K562 (cell line): ENCODE data around the gene MLKL. TPM values are rescaled to one million over a fixed set of nuclear protein-coding genes. Genes with fewer than 3 reads are reported as not detected.

ENCODE experiments used
- ADNP ChIP-seq: fragments of 200-800 bp; sonication (Bioruptor generic); IDR thresholded peaks from 2 replicates; pipeline ENCODE4 v1.6.1; 2016; ENCODE audit warnings: missing genetic modification characterization, missing compliant biosample characterization
- COPS2 ChIP-seq: fragments of 450-650 bp; conservative IDR thresholded peaks from 2 replicates; pipeline ENCODE4 v1.6.1; 2016; ENCODE audit warnings: mild to moderate bottlenecking, moderate library complexity
- DDX20 ChIP-seq: fragments of 450-650 bp; IDR thresholded peaks from 2 replicates; pipeline ENCODE4 v1.6.1; 2016; ENCODE audit warnings: missing genetic modification characterization, low read depth, mild to moderate bottlenecking, missing compliant biosample characterization, moderate library complexity
- EGR1 ChIP-seq: fragments of 450-650 bp; conservative IDR thresholded peaks from 2 replicates; pipeline ENCODE4 v1.6.1; 2017; ENCODE audit warnings: mild to moderate bottlenecking
- ETV6 ChIP-seq, 3 experiments: fragments of 150-350 bp in 1 of 3; sonication (generic) in 1 of 3; formaldehyde crosslinking in 1 of 3; IDR thresholded peaks; 2 replicates each; pipeline versions ENCODE4 v1.6.1 to v1.8.0; 2014 to 2022; ENCODE audit warnings: borderline replicate concordance in 2 of 3, low read depth in 2 of 3, antibody characterized with exemption in 1 of 3, low read length in 1 of 3, mild to moderate bottlenecking in 1 of 3, missing genetic modification reagents in 1 of 3
- HNRNPK ChIP-seq: fragments of 200-400 bp; formaldehyde crosslinking; IDR thresholded peaks from one replicate; pipeline ENCODE4 v1.6.1; 2018; ENCODE audit warnings: mild to moderate bottlenecking, low read depth, low read length; ENCODE audit not compliant: poor library complexity, severe bottlenecking
- ILF3 ChIP-seq: fragments of 450-650 bp; IDR thresholded peaks from 2 replicates; pipeline ENCODE4 v1.6.1; 2018; ENCODE audit warnings: antibody characterized with exemption, mild to moderate bottlenecking, moderate library complexity, borderline replicate concordance
- MAZ ChIP-seq, 2 experiments: fragments of 450-650 bp in 1 of 2; sonication (generic) in 1 of 2; formaldehyde crosslinking; IDR thresholded peaks in 1 of 2; conservative IDR thresholded peaks in 1 of 2; 2 replicates each; pipeline versions ENCODE4 v1.4.0 to v1.5.0; 2020; ENCODE audit warnings: mild to moderate bottlenecking in 1 of 2, missing genetic modification reagents in 1 of 2
- MCM3 ChIP-seq: fragments of 450-650 bp; IDR thresholded peaks from 2 replicates; pipeline ENCODE4 v1.6.1; 2016
- NCOA4 ChIP-seq: fragments of 450-650 bp; IDR thresholded peaks from 2 replicates; pipeline ENCODE4 v1.6.1; 2018; ENCODE audit warnings: mild to moderate bottlenecking; ENCODE audit not compliant: partially characterized antibody
- NR1H2 ChIP-seq: sonication (generic); formaldehyde crosslinking; IDR thresholded peaks from 2 replicates; pipeline ENCODE4 v1.4.0; 2020; ENCODE audit warnings: mild to moderate bottlenecking, missing genetic modification reagents
- NR2C1 ChIP-seq, 2 experiments: fragments of 450-650 bp; IDR thresholded peaks; 2 replicates each; pipeline ENCODE4 v1.6.1; 2017; ENCODE audit warnings: mild to moderate bottlenecking in 2 of 2, antibody characterized with exemption in 1 of 2, inconsistent platforms in 1 of 2, missing compliant biosample characterization in 1 of 2, missing genetic modification characterization in 1 of 2
- PCBP1 ChIP-seq: fragments of 200-400 bp; formaldehyde crosslinking; IDR thresholded peaks from 2 replicates; pipeline ENCODE4 v1.6.1; 2018; ENCODE audit warnings: mild to moderate bottlenecking, low read depth, low read length; ENCODE audit not compliant: poor library complexity, severe bottlenecking
- POLR2A ChIP-seq: fragments of 450-650 bp; conservative IDR thresholded peaks from 2 replicates; pipeline ENCODE4 v1.6.1; 2016
- RAD51 ChIP-seq: fragments of 450-650 bp; IDR thresholded peaks from 2 replicates; pipeline ENCODE4 v1.7.1; 2016; ENCODE audit warnings: low read depth, mild to moderate bottlenecking, borderline replicate concordance
- RHOXF2B ChIP-seq: fragments of 250-450 bp; sonication (Bioruptor Pico); conservative IDR thresholded peaks from 2 replicates; pipeline ENCODE4 v1.5.1; 2021
- SMAD4 ChIP-seq: fragments of 250-450 bp; sonication (Bioruptor Pico); conservative IDR thresholded peaks from 2 replicates; pipeline ENCODE4 v1.8.0; 2021; ENCODE audit warnings: inconsistent platforms, mild to moderate bottlenecking, moderate library complexity
- SMARCA5 ChIP-seq: fragments of 450-650 bp; IDR thresholded peaks from 2 replicates; pipeline ENCODE4 v1.6.1; 2016
- SUPT5H ChIP-seq: fragments of 450-650 bp; IDR thresholded peaks from 2 replicates; pipeline ENCODE4 v1.6.1; 2016
- TRIM28 ChIP-seq: fragments of 450-650 bp; IDR thresholded peaks from 2 replicates; pipeline ENCODE4 v1.6.1; 2017
- ZBTB17 ChIP-seq: fragments of 450-650 bp; formaldehyde crosslinking; IDR thresholded peaks from 2 replicates; pipeline ENCODE4 v1.4.0; 2020; ENCODE audit warnings: mild to moderate bottlenecking
- ZNF175 ChIP-seq: fragments of 200-800 bp; sonication (Bioruptor generic); IDR thresholded peaks from 2 replicates; pipeline ENCODE4 v1.6.1; 2016; ENCODE audit warnings: low read depth, mild to moderate bottlenecking, missing genetic modification characterization, missing compliant biosample characterization
- ZNF354B ChIP-seq: fragments of 250-450 bp; sonication (Bioruptor Pico); IDR thresholded peaks from 2 replicates; pipeline ENCODE4 v1.4.0; 2020
- polyA plus RNA-seq, 8 experiments: library from polyadenylated mRNA; depleted of rRNA in 4 of 8; stranded (reverse) in 5 of 8; unstranded in 3 of 8; fragments of >200 nt; fragmentation: Nextera tagmentation in 2 of 8; fragmentation: Illumina TruSeq in 1 of 8; extraction: Ambion mirVana in 2 of 8; extraction: Trizol in 1 of 8; gene quantifications; 2 replicates each; pipeline versions ENCODE4 v1.2.1 to v1.2.3, GENCODE V29; 2011 to 2014; ENCODE audit warnings: inconsistent platforms in 1 of 8, missing spikeins in 1 of 8
- total RNA-seq, 7 experiments: library from RNA; depleted of rRNA in 6 of 7; stranded (reverse); fragments of >200 nt in 6 of 7; fragmentation: Illumina TruSeq in 2 of 7; extraction: Trizol in 2 of 7; gene quantifications; 2 replicates each; pipeline versions ENCODE4 v1.2.1 to v1.2.3, GENCODE V29; 2011 to 2021; ENCODE audit warnings: low replicate concordance in 1 of 7
- TF ChIP-seq, protein P1 (sequence below): sonication (generic); formaldehyde crosslinking; IDR thresholded peaks from 2 replicates; pipeline ENCODE4 v1.9.0; 2022; ENCODE audit warnings: mild to moderate bottlenecking, missing genetic modification reagents
- TF ChIP-seq, protein P2 (sequence below): fragments of 450-650 bp; IDR thresholded peaks from 2 replicates; pipeline ENCODE4 v1.6.1; 2016; ENCODE audit warnings: borderline replicate concordance
- TF ChIP-seq, protein P3 (sequence below): fragments of 250-450 bp; sonication (Bioruptor Pico); IDR thresholded peaks from 2 replicates; pipeline ENCODE4 v1.8.0; 2022; ENCODE audit warnings: moderate library complexity, mild to moderate bottlenecking, inconsistent platforms

MLKL gene
- total and polyA plus RNA-seq, 9 of the 15 experiments (the other 6 are each of a cell fraction or from before 2014, with no cell fraction given), result 1.6 to 6.1 (median 4.8) TPM

DNA sequence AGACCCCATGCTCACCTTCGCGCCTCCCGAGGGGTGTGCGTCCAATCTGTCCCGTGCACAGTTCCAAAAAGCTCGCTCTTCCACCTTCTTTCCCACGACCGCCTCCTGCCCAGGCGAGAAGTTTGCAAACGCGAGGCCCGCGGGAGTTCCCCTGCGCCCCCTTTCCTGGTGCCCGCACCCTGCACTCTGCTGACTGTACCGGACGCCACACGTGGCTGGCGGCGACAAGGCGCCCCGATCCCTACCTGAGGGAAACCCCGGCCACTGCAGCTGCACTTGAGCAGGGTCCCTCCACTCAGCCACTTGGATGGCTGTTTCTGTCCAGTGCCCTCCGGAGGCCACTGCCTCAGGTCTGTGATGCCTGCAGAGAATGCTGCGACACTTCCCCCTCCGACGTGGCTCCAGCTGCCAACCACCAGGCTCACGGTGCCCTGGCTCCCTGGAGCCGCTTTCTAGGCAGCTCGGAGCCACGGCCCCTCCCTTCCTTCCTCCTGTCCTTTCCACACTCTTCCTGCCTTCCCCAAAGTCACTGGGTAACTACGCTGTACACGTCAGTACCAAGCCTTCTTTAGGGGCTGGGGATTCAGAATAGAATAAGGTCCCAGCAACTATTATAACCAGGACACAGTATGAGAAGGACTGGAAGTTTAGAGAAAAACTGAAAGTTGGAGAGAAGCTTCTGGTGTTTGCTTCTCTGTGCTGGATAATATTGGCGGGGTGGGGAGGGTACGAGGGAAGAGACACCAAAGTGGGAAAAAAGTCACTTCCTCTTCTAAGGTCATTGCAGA, at the start of gene MLKL (continued):
- TF ChIP-seq DDX20 (tag) (no peak), SMARCA5 (no peak), NR2C1 (IDR thresholded peaks at IDR 0.05) (peak; percentile 48; the same call in 1 of the 2 replicates), NR2C1 (tag; IDR thresholded peaks at IDR 0.05) (peak; percentile 38; the same call in 1 of the 2 replicates), SMAD4 (CRISPR knock-in tag) (peak; percentile 53; the same call in 1 of the 2 replicates), HNRNPK (no peak), ZBTB17 (CRISPR knock-in tag) (0 out of 2 replicates have a peak, but pooled peaks have one; percentile 26), ZNF354B (no peak), MCM3 (no peak), NR1H2 (CRISPR knock-in tag) (0 out of 2 replicates have a peak, but pooled peaks have one; percentile 30), POLR2A (peak; percentile 66), PCBP1 (no peak), COPS2 (no peak), SUPT5H (no peak; the same call in 1 of the 2 replicates), ZNF175 (CRISPR knock-in tag) (0 out of 2 replicates have a peak, but pooled peaks have one; percentile 54), EGR1 (no peak), ILF3 (no peak), RHOXF2B (CRISPR knock-in tag) (no peak), NCOA4 (no peak), RAD51 (no peak), ADNP (tag) (no peak), TRIM28 (no peak), MAZ (CRISPR knock-in tag; conservative IDR thresholded peaks at IDR 0.05 in 1 of 2, IDR thresholded peaks at IDR 0.05 in 1 of 2) (peak; percentile 47 to 68; a peak in 3 of 4 replicates), ETV6 (IDR thresholded peaks at IDR 0.05; ENCODE audit: borderline replicate concordance in 1 of 2, low read depth in 2 of 2, low read length in 1 of 2) (0 out of 4 replicates have a peak, but pooled peaks of 1 of the 2 experiments have one; percentile 49), ETV6 (CRISPR knock-in tag; IDR thresholded peaks at IDR 0.05; ENCODE audit: borderline replicate concordance) (no peak)
- TF ChIP-seq, protein P1, sequence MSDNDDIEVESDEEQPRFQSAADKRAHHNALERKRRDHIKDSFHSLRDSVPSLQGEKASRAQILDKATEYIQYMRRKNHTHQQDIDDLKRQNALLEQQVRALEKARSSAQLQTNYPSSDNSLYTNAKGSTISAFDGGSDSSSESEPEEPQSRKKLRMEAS, result peak; percentile 87
- TF ChIP-seq, protein P2, sequence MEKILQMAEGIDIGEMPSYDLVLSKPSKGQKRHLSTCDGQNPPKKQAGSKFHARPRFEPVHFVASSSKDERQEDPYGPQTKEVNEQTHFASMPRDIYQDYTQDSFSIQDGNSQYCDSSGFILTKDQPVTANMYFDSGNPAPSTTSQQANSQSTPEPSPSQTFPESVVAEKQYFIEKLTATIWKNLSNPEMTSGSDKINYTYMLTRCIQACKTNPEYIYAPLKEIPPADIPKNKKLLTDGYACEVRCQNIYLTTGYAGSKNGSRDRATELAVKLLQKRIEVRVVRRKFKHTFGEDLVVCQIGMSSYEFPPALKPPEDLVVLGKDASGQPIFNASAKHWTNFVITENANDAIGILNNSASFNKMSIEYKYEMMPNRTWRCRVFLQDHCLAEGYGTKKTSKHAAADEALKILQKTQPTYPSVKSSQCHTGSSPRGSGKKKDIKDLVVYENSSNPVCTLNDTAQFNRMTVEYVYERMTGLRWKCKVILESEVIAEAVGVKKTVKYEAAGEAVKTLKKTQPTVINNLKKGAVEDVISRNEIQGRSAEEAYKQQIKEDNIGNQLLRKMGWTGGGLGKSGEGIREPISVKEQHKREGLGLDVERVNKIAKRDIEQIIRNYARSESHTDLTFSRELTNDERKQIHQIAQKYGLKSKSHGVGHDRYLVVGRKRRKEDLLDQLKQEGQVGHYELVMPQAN, result peak; percentile 63; the same call in 1 of the 2 replicates
- TF ChIP-seq, protein P3, sequence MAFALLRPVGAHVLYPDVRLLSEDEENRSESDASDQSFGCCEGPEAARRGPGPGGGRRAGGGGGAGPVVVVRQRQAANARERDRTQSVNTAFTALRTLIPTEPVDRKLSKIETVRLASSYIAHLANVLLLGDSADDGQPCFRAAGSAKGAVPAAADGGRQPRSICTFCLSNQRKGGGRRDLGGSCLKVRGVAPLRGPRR, result no peak
